HG02970 (cell line): ENCODE results near the gene IFNGR1.

Experiments used
- ATAC-seq: cut with Tn5 transposase; IDR thresholded peaks from one replicate; pipeline ENCODE4 v1.9.1; 2021; ENCODE audit warnings: mild to moderate bottlenecking, moderate library complexity, moderate number of reproducible peaks; ENCODE audit not compliant: unreplicated experiment, low FRiP score

Gene IFNGR1

DNA sequence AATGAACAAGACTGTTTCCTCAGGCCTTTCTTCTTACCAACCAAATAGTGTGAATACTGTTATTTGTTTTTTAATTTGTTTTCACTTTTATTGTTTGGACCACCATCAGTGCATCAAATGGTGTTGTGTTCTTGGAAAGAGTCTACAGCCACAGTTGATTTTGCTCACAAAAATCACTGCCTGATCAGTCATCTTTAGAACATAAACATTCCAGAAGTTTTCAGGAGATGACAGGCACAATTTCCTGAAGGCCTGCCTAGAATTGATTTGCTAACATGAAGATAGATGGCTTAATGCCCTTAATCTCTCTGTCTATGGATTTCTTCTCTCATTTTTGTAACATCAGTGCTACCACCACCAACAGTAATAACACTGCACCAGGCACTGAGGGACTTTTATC lies 59.3 kb downstream of the IFNGR1 start:
- no peak for ATAC-seq

- no peak for ATAC-seq
These were observed 61.6 kb downstream of the IFNGR1 start for GRCh38 chr6:137157601-137158000.

DNA sequence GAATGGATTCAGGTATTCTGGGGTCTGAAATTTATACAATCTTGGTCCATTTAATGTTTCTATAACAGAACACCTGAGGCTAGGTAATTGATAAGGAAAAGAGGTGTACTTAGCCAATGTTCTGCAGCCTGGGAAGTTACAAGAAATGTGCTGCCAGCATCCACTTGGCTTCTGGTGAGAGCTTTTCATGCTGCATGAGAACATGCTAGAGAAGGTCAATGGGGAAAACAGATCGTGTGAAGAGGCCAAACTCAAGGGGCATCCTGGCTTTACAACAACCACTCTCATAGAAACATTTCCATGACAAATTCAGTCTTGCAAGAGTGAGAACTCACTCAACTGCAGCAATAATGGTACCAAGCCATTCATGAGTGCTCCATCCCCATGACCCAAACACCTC lies 62.5 kb downstream of the IFNGR1 start:
- no peak for ATAC-seq

GRCh38 chr6:137155830-137156229 lies 63.4 kb downstream of the IFNGR1 start:
- ATAC-seq = no peak

DNA sequence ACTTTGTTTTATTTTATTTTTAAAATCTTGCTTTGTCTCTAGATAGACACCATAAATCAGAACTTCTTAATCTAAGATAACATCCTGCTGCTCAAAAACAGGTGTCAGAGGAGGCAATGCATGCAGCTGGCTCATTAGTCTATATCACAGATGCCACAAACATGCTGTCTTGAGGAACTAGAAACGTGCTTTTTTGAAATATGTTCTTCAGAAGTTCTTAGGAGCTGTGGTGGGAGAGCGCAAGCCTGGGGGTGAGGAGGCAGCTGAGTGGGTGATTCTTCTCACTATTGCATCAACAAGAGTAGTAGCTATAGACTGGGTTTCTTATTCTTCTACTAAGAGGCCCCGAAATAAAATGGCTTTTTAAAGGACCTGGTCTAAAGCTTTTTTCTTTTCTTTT lies 69.1 kb downstream of the IFNGR1 start:
- no peak for ATAC-seq

- no peak for ATAC-seq
These were observed 70.2 kb downstream of the IFNGR1 start for GRCh38 chr6:137149035-137149393.

DNA sequence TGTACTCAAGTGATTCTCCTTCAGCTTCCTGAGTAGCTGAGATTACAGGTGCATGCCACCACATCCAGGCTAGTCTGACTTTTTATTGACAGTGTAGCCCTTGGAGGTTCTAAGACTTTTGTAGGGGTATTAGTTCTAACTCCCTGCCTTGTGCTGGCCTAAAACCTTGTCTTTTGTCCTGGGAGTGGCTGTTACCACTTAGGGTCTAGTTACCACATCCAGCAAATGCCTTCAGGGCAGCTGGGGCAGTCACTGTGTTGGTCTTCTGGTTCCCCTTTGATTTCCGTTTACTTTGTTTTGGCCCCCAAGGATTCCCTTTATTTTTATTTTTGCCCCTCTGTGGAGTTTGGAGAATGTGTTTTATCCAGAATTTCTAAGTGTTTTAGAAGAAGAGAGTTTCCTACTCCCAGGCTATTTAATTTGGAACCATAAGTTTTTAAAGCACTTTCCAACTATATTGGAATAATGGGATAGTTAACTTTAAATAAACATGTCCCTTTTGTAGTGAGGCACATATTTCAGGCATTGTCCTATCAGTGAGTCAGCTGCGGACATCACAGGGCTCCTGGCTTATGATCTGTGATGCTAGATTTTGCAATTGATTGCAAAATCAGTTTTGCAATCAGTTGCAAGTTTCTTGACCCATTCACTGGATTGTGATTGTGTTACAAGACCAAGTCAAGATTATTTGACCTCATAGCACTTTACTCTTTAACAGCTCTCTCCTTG lies 70.7 kb downstream of the IFNGR1 start:
- ATAC-seq = no peak
